ENCODE measurements around the gene GABRR1.

The GABRR1 gene

DNA sequence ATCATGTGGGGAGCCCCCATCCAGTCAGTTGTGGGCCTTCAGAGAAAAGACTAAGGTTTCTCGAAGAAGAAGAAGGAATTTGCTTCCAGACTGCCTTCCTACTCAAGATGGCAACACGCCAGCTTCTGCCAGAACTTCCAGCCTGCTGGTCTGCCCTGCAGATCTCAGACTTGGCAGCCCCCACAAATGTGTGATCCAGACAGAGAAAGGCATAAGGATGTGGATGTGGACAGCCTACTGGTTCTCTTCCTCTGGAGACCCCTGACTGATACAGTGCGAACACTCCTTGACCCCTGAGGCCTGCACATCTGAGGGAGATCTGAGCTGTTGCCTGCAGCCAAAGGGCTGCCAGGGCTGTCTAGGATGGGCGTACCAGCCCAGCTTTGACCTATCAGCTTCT, 8.6 kb downstream of the GABRR1 start:
- no peak overlapping the region for H3K4me3 ChIP-seq (ENCODE audit: control insufficient read depth, low read depth, low read length)
- DNase-seq (ENCODE audit: low read depth), result no peak
- no peak for TF ChIP-seq CTCF (conservative IDR thresholded peaks at IDR 0.05; ENCODE audit: control insufficient read depth, insufficient read depth, low read depth, low read length)

GRCh38 chr6:89205819-89206218, 11.3 kb downstream of the GABRR1 start:
- H3K4me3 ChIP-seq (ENCODE audit: control insufficient read depth, low read depth, low read length), result no peak overlapping the region
- no peak for TF ChIP-seq CTCF (conservative IDR thresholded peaks at IDR 0.05; ENCODE audit: control insufficient read depth, insufficient read depth, low read depth, low read length)
- no peak for DNase-seq (ENCODE audit: low read depth)

- no peak for DNase-seq (ENCODE audit: low read depth)
- TF ChIP-seq CTCF (conservative IDR thresholded peaks at IDR 0.05; ENCODE audit: control insufficient read depth, insufficient read depth, low read depth, low read length), result no peak
- no peak overlapping the region for H3K4me3 ChIP-seq (ENCODE audit: control insufficient read depth, low read depth, low read length)
Observed at GRCh38 chr6:89204096-89204495, 13.1 kb downstream of the GABRR1 start.

DNA sequence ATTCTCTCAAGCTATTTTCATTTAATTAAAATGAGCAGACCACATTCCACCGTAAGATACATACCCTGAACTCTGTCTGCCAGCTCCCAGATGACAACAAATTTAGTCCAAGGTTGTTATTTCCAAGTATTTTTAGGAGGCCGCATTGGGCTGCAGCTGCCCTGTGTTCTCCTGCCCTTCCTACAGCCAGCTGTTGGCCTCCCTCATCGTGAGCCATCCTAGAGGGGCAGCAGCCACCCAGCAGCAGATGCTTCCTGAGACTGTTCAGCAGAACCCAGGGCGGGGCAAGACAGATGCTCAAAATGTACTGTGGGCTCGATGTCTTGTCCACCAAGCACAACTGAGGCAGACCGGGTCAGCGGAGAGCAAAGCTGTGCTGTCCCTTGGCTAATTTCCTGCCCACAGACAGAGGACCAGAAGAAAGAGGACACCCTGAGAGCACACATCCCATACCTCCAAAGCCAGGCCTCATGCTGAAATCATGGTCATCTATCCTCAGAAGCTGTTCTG, 16.4 kb downstream of the GABRR1 start:
- no peak for DNase-seq (ENCODE audit: low read depth)
- H3K4me3 ChIP-seq (ENCODE audit: control insufficient read depth, low read depth, low read length), result no peak overlapping the region
- no peak for TF ChIP-seq CTCF (conservative IDR thresholded peaks at IDR 0.05; ENCODE audit: control insufficient read depth, insufficient read depth, low read depth, low read length)

- no peak overlapping the region for H3K4me3 ChIP-seq (ENCODE audit: control insufficient read depth, low read depth, low read length)
- DNase-seq (ENCODE audit: low read depth), result no peak
- TF ChIP-seq CTCF (conservative IDR thresholded peaks at IDR 0.05; ENCODE audit: control insufficient read depth, insufficient read depth, low read depth, low read length), result no peak
Observed at GRCh38 chr6:89199579-89199978, 17.6 kb downstream of the GABRR1 start.

GRCh38 chr6:89198235-89198634, 18.9 kb downstream of the GABRR1 start:
- H3K4me3 ChIP-seq (ENCODE audit: control insufficient read depth, low read depth, low read length), result no peak overlapping the region
- DNase-seq (ENCODE audit: low read depth), result no peak
- TF ChIP-seq CTCF (conservative IDR thresholded peaks at IDR 0.05; ENCODE audit: control insufficient read depth, insufficient read depth, low read depth, low read length), result no peak

DNA sequence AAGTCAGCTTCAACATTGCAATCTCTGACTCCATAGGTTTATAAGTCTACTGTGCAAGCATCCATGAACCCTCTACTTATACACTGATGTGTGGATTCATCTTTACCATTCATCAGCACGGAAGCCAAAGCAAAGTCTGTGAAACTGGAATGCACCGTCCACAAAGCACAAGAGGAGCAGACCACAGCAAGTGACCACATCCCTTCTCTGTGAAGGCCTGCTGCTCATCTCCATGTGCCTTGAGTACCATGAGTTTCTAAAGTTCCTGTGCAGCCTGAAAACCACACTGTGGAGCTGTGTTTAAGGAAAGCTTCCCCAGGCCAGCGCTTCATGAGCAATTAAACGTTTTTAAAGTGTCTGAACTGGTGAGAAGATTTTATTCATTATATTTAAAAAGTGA, 20.0 kb downstream of the GABRR1 start:
- no peak for DNase-seq (ENCODE audit: low read depth)
- H3K4me3 ChIP-seq (ENCODE audit: control insufficient read depth, low read depth, low read length), result no peak overlapping the region

More for the DNA sequence above, 20.0 kb downstream of the GABRR1 start:
- TF ChIP-seq CTCF (conservative IDR thresholded peaks at IDR 0.05; ENCODE audit: control insufficient read depth, insufficient read depth, low read depth, low read length), result no peak

All from fibroblast of mammary gland (primary cell).